ELR (cell line): ENCODE data around the gene CD6.
A peak's percentile ranks its signal among the peaks of the same experiment; 100 is the strongest.

Experiments used
- DNase-seq: peaks from one replicate; pipeline ENCODE4 v3.0.0-alpha.2; 2015; ENCODE audit warnings: low read depth

Gene CD6

GRCh38 chr11:60971520-60971919 is at the start of gene CD6:
CD6 (plus strand) TSS chr11:60971680; CDS start chr11:60971866, 186 bp downstream.
- no peak for DNase-seq

GRCh38 chr11:60921777-60922335 is 49.6 kb upstream of the CD6 start:
- no peak for DNase-seq

- no peak for DNase-seq
Observed at GRCh38 chr11:60922906-60923305, 48.6 kb upstream of the CD6 start.

GRCh38 chr11:60923326-60923725 is 48.2 kb upstream of the CD6 start:
- DNase-seq, result no peak

- DNase-seq, result no peak
Observed at GRCh38 chr11:60923800-60924109, 47.7 kb upstream of the CD6 start.

- peak; percentile 81 for DNase-seq
Observed at GRCh38 chr11:60924110-60924905, 47.2 kb upstream of the CD6 start, which contains the start of gene TMEM132A. TMEM132A (plus strand) TSS chr11:60924460; CDS start chr11:60924634, 174 bp downstream.

- DNase-seq, result peak; percentile 33
Observed at GRCh38 chr11:60924906-60925853, 46.3 kb upstream of the CD6 start.

GRCh38 chr11:60925868-60926267 is 45.6 kb upstream of the CD6 start:
- DNase-seq, result peak; percentile 96

- no peak for DNase-seq
Observed at GRCh38 chr11:60926500-60926899, 45.0 kb upstream of the CD6 start.

GRCh38 chr11:60927061-60927592 is 44.4 kb upstream of the CD6 start:
- no peak for DNase-seq

- DNase-seq, result no peak
Observed at GRCh38 chr11:60927600-60927999, 43.9 kb upstream of the CD6 start.

GRCh38 chr11:60928563-60929001 is 42.9 kb upstream of the CD6 start:
- DNase-seq, result no peak

- no peak for DNase-seq
Observed at GRCh38 chr11:60929764-60930163, 41.7 kb upstream of the CD6 start.

GRCh38 chr11:60930394-60930793 is 41.1 kb upstream of the CD6 start:
- DNase-seq, result no peak

GRCh38 chr11:60931917-60932316 is 39.6 kb upstream of the CD6 start:
- DNase-seq, result no peak

- no peak for DNase-seq
Observed at GRCh38 chr11:60932605-60933356, 38.7 kb upstream of the CD6 start.

- DNase-seq, result no peak
Observed at GRCh38 chr11:60933416-60934123, 37.9 kb upstream of the CD6 start.

GRCh38 chr11:60934124-60934789 is 37.2 kb upstream of the CD6 start:
- no peak for DNase-seq

- no peak for DNase-seq
Observed at GRCh38 chr11:60934790-60935605, 36.5 kb upstream of the CD6 start.
